ENCODE results near the gene KRT80. TPM values are rescaled to one million over a fixed set of nuclear protein-coding genes. Genes with fewer than 3 reads are reported as not detected.

Gene KRT80
- total RNA-seq, 2 experiments from 2014 or later = not detected

- Mint-ChIP-seq H3K27ac (no peak overlapping the region), H3K4me1 (peaks cover 8% of the 10 kb centered on the region), H3K36me3 (no peaks in the 10 kb centered on the region), H3K27me3 (peaks cover 74% of the 10 kb centered on the region), H3K9me3 (ENCODE audit: low read depth) (no peaks in the 10 kb centered on the region), H3K4me3 (no peak overlapping the region)
- ATAC-seq = no peak
- CTCF ChIA-PET = interaction anchor here (1.1 to 5.0 kb wide), 14 partner anchors 9 to 104 kb away, joined by 3 to 35 read pairs (median 5); no protein-coding TSS in a partner anchor
- DNase-seq = no peak
Measured at GRCh38 chr12:52222692-52223091, 30.9 kb upstream of the KRT80 start.

GRCh38 chr12:52221912-52222457, 30.2 kb upstream of the KRT80 start:
- H3K36me3 Mint-ChIP-seq = no peaks in the 10 kb centered on the region
- peak; percentile 80 for ATAC-seq
- H3K4me1 Mint-ChIP-seq = peaks cover 8% of the 10 kb centered on the region
- no peak overlapping the region for H3K27ac Mint-ChIP-seq
- DNase-seq = peak; percentile 84
- peaks cover 74% of the 10 kb centered on the region for H3K27me3 Mint-ChIP-seq
- CTCF ChIA-PET = interaction anchor here (0.6 to 5.0 kb wide), 20 partner anchors 9 to 194 kb away, joined by 3 to 35 read pairs (median 5); no protein-coding TSS in a partner anchor
- no peaks in the 10 kb centered on the region for H3K9me3 Mint-ChIP-seq (ENCODE audit: low read depth)
- H3K4me3 Mint-ChIP-seq = no peak overlapping the region

- Mint-ChIP-seq H3K27me3 (peaks cover 71% of the 10 kb centered on the region), H3K9me3 (ENCODE audit: low read depth) (no peaks in the 10 kb centered on the region), H3K36me3 (no peaks in the 10 kb centered on the region), H3K4me1 (peaks cover 8% of the 10 kb centered on the region), H3K4me3 (no peak overlapping the region), H3K27ac (no peak overlapping the region)
- ATAC-seq = no peak
- CTCF ChIA-PET = interaction anchor here (0.6 to 5.0 kb wide), 18 partner anchors 8 to 193 kb away, joined by 3 to 35 read pairs (median 5); no protein-coding TSS in a partner anchor
- no peak for DNase-seq
Measured at GRCh38 chr12:52221070-52221781, 29.4 kb upstream of the KRT80 start.

GRCh38 chr12:52220477-52220876, 28.7 kb upstream of the KRT80 start:
- Mint-ChIP-seq H3K4me3 (no peak overlapping the region), H3K36me3 (no peaks in the 10 kb centered on the region), H3K27me3 (peaks cover 66% of the 10 kb centered on the region)

GRCh38 chr12:52218001-52218400, 26.2 kb upstream of the KRT80 start:
- CTCF ChIA-PET = interaction anchor here (5.0 kb wide), 1 partner anchor 61 kb away, joined by 35 read pairs; no protein-coding TSS in a partner anchor
- H3K27me3 Mint-ChIP-seq = peaks cover 46% of the 10 kb centered on the region
- H3K4me3 Mint-ChIP-seq = no peak overlapping the region

More at GRCh38 chr12:52220477-52220876, 28.7 kb upstream of the KRT80 start:
- H3K27ac Mint-ChIP-seq = no peak overlapping the region
- no peaks in the 10 kb centered on the region for H3K9me3 Mint-ChIP-seq (ENCODE audit: low read depth)
- no peak for DNase-seq
- CTCF ChIA-PET = interaction anchor here (2.3 to 5.0 kb wide), 3 partner anchors 10 to 59 kb away, joined by 6 to 35 read pairs (median 19); no protein-coding TSS in a partner anchor
- ATAC-seq = no peak
- H3K4me1 Mint-ChIP-seq = peaks cover 8% of the 10 kb centered on the region

GRCh38 chr12:52217223-52217622, 25.4 kb upstream of the KRT80 start:
- H3K4me1 Mint-ChIP-seq = peaks cover 7% of the 10 kb centered on the region
- no peak overlapping the region for H3K4me3 Mint-ChIP-seq
- CTCF ChIA-PET = no interaction called here
- ATAC-seq = no peak
- peaks cover 40% of the 10 kb centered on the region for H3K27me3 Mint-ChIP-seq
- H3K9me3 Mint-ChIP-seq (ENCODE audit: low read depth) = no peaks in the 10 kb centered on the region
- H3K27ac Mint-ChIP-seq = no peak overlapping the region
- no peak for DNase-seq
- H3K36me3 Mint-ChIP-seq = no peaks in the 10 kb centered on the region

More at GRCh38 chr12:52218001-52218400, 26.2 kb upstream of the KRT80 start:
- DNase-seq (no peak), ATAC-seq (no peak)
- Mint-ChIP-seq H3K36me3 (no peaks in the 10 kb centered on the region), H3K9me3 (ENCODE audit: low read depth) (no peaks in the 10 kb centered on the region), H3K27ac (no peak overlapping the region), H3K4me1 (peaks cover 8% of the 10 kb centered on the region)

GRCh38 chr12:52216807-52217206, 25.0 kb upstream of the KRT80 start:
- peaks cover 2% of the 10 kb centered on the region for H3K4me1 Mint-ChIP-seq
- DNase-seq (no peak), ATAC-seq (no peak)
- H3K9me3 Mint-ChIP-seq (ENCODE audit: low read depth) = no peaks in the 10 kb centered on the region
- peaks cover 36% of the 10 kb centered on the region for H3K27me3 Mint-ChIP-seq
- CTCF ChIA-PET = no interaction called here
- no peak overlapping the region for H3K27ac Mint-ChIP-seq
- H3K36me3 Mint-ChIP-seq = no peaks in the 10 kb centered on the region
- no peak overlapping the region for H3K4me3 Mint-ChIP-seq

- H3K36me3 Mint-ChIP-seq = no peaks in the 10 kb centered on the region
- no peak overlapping the region for H3K4me3 Mint-ChIP-seq
- peaks cover 31% of the 10 kb centered on the region for H3K27me3 Mint-ChIP-seq
- no peak for ATAC-seq
- no peak overlapping the region for H3K27ac Mint-ChIP-seq
- H3K4me1 Mint-ChIP-seq = no peaks in the 10 kb centered on the region
- CTCF ChIA-PET = interaction anchor here (0.6 to 1.4 kb wide), 4 partner anchors 14 to 66 kb away, joined by 3 to 4 read pairs (median 3); no protein-coding TSS in a partner anchor
- no peaks in the 10 kb centered on the region for H3K9me3 Mint-ChIP-seq (ENCODE audit: low read depth)
- no peak for DNase-seq
Measured at GRCh38 chr12:52216100-52216499, 24.3 kb upstream of the KRT80 start.

GRCh38 chr12:52215587-52216031, 23.8 kb upstream of the KRT80 start:
- H3K4me3 Mint-ChIP-seq = no peak overlapping the region
- no peaks in the 10 kb centered on the region for H3K36me3 Mint-ChIP-seq
- H3K27ac Mint-ChIP-seq = no peak overlapping the region
- H3K4me1 Mint-ChIP-seq = no peaks in the 10 kb centered on the region
- DNase-seq = no peak
- no peaks in the 10 kb centered on the region for H3K9me3 Mint-ChIP-seq (ENCODE audit: low read depth)
- CTCF ChIA-PET = interaction anchor here (0.6 to 1.4 kb wide), 5 partner anchors 10 to 67 kb away, joined by 3 to 4 read pairs (median 3); no protein-coding TSS in a partner anchor
- no peak for ATAC-seq
- peaks cover 26% of the 10 kb centered on the region for H3K27me3 Mint-ChIP-seq

GRCh38 chr12:52214421-52214802, 22.6 kb upstream of the KRT80 start:
- Mint-ChIP-seq H3K4me1 (no peaks in the 10 kb centered on the region), H3K9me3 (ENCODE audit: low read depth) (no peaks in the 10 kb centered on the region), H3K27ac (no peak overlapping the region), H3K36me3 (no peaks in the 10 kb centered on the region), H3K27me3 (peaks cover 15% of the 10 kb centered on the region), H3K4me3 (no peak overlapping the region)
- ATAC-seq (no peak), DNase-seq (no peak)
- CTCF ChIA-PET = interaction anchor here (0.9 to 3.2 kb wide), 7 partner anchors 11 to 65 kb away, joined by 3 to 10 read pairs (median 6); partner anchors contain the start of genes KRT80 and KRT86

GRCh38 chr12:52213564-52214420, 22.0 kb upstream of the KRT80 start:
- peak; percentile 79 for DNase-seq
- peaks cover 13% of the 10 kb centered on the region for H3K27me3 Mint-ChIP-seq
- H3K4me1 Mint-ChIP-seq = no peaks in the 10 kb centered on the region
- no peak overlapping the region for H3K4me3 Mint-ChIP-seq
- CTCF ChIA-PET = interaction anchor here (0.8 to 3.2 kb wide), 20 partner anchors 8 to 97 kb away, joined by 3 to 10 read pairs (median 4); partner anchors contain the start of genes KRT80 and KRT86
- H3K36me3 Mint-ChIP-seq = no peaks in the 10 kb centered on the region
- H3K9me3 Mint-ChIP-seq (ENCODE audit: low read depth) = no peaks in the 10 kb centered on the region
- no peak overlapping the region for H3K27ac Mint-ChIP-seq
- peak; percentile 78 for ATAC-seq

- H3K36me3 Mint-ChIP-seq = no peaks in the 10 kb centered on the region
- H3K27me3 Mint-ChIP-seq = peaks cover 16% of the 10 kb centered on the region
- no peak for DNase-seq
- H3K27ac Mint-ChIP-seq = no peak overlapping the region
- H3K9me3 Mint-ChIP-seq (ENCODE audit: low read depth) = no peaks in the 10 kb centered on the region
- no peaks in the 10 kb centered on the region for H3K4me1 Mint-ChIP-seq
- CTCF ChIA-PET = interaction anchor here (0.8 to 3.2 kb wide), 22 partner anchors 9 to 98 kb away, joined by 3 to 10 read pairs (median 4); partner anchors contain the start of gene KRT80
- ATAC-seq = no peak
- H3K4me3 Mint-ChIP-seq = no peak overlapping the region
Measured at GRCh38 chr12:52212701-52213563, 21.1 kb upstream of the KRT80 start.
